Prostate gland (tissue), 2 donors: Measurements from ENCODE around the gene TMEM100. TPM values are rescaled to one million over a fixed set of nuclear protein-coding genes. Genes with fewer than 3 reads are reported as not detected.

Experiments used
- DNase-seq: peaks from one replicate; pipeline ENCODE4 v3.0.0-alpha.2; 2019; ENCODE audit warnings: low spot score
- H3K27ac ChIP-seq, 2 donors: fragments of 200-600 bp; sonication (generic); 2 replicates each; pipeline ENCODE4 v1.5.1; 2017 to 2019
- H3K27me3 ChIP-seq: fragments of 200-600 bp; sonication (generic); replicated peaks from 2 replicates; pipeline ENCODE4 v1.5.1; 2019; ENCODE audit not compliant: insufficient read depth
- H3K36me3 ChIP-seq, 2 donors: fragments of 200-600 bp; sonication (generic); 1 replicate in 1 of 2; 2 replicates in 1 of 2; pipeline versions ENCODE4 v1.5.1 to v1.8.1; 2017 to 2019
- H3K4me1 ChIP-seq: fragments of 200-600 bp; sonication (generic); replicated peaks from 2 replicates; pipeline ENCODE4 v1.5.1; 2019
- H3K4me3 ChIP-seq, 2 donors: fragments of 200-600 bp; sonication (generic); 2 replicates each; pipeline ENCODE4 v1.5.1; 2017 to 2019
- H3K9me3 ChIP-seq: fragments of 200-600 bp; sonication (generic); 2 replicates; pipeline ENCODE4 v1.5.1; 2017
- CTCF ChIP-seq, 4 experiments: fragments of 200-600 bp in 2 of 4; fragments of 450-650 bp in 2 of 4; sonication (generic) in 2 of 4; IDR thresholded peaks; 1 replicate in 3 of 4; 2 replicates in 1 of 4; pipeline ENCODE4 v1.5.1; 2016 to 2019; ENCODE audit warnings: antibody characterized with exemption in 4 of 4, mild to moderate bottlenecking in 2 of 4, moderate library complexity in 2 of 4
- POLR2A ChIP-seq: fragments of 450-650 bp; IDR thresholded peaks from one replicate; pipeline ENCODE4 v1.6.1; 2016; ENCODE audit warnings: antibody characterized with exemption, mild to moderate bottlenecking
- POLR2AphosphoS5 ChIP-seq: sonication (generic); formaldehyde crosslinking; IDR thresholded peaks from one replicate; pipeline ENCODE4 v1.6.1; 2017; ENCODE audit warnings: antibody characterized with exemption
- WGBS: methylation state at CpG from one replicate; pipeline ENCODE4 v1.1.5; 2018; 5-methylcytosine and 5-hydroxymethylcytosine counted together
- intact Hi-C: fragments of 100-400 bp; cut with DNase I; formaldehyde crosslinking; loops from one replicate; pipeline ENCODE4 v1.14.2; 2022
- total RNA-seq, 2 donors: library from RNA; depleted of rRNA; stranded (reverse); fragments of >200 nt; gene quantifications; one replicate each; pipeline ENCODE4 v1.1.0, GENCODE V29; 2016

Gene TMEM100
- total RNA-seq, 2 donors from 2014 or later = 1.2 to 3.2 TPM

- no peaks in the 10 kb centered on the region for H3K36me3 ChIP-seq
- intact Hi-C loops = loop anchor here (10.0 kb wide), 1 partner anchor 124 kb away; no protein-coding TSS in a partner anchor
These were observed 46.4 kb upstream of the TMEM100 start for GRCh38 chr17:55768936-55769624.

GRCh38 chr17:55765472-55765871, 42.8 kb upstream of the TMEM100 start:
- H3K9me3 ChIP-seq = no peaks in the 10 kb centered on the region
- no peaks in the 10 kb centered on the region for H3K4me1 ChIP-seq
- no peak for DNase-seq
- no peak overlapping the region for H3K4me3 ChIP-seq
- H3K36me3 ChIP-seq = no peaks in the 10 kb centered on the region
- H3K27me3 ChIP-seq = no peaks in the 10 kb centered on the region
- 97% methylated on average over 3 of the region's 3 CpGs for WGBS
- TF ChIP-seq CTCF (IDR thresholded peaks at IDR 0.05) = no peak
- TF ChIP-seq POLR2AphosphoS5 = no peak
- no peak for TF ChIP-seq POLR2A
- H3K27ac ChIP-seq = no peak overlapping the region
- intact Hi-C loops = loop anchor here (10.0 kb wide), 1 partner anchor 121 kb away; no protein-coding TSS in a partner anchor

More at GRCh38 chr17:55768936-55769624, 46.4 kb upstream of the TMEM100 start:
- no peak for DNase-seq
- Histone ChIP-seq H3K4me1 (no peaks in the 10 kb centered on the region), H3K4me3 (no peak overlapping the region), H3K27ac (no peak overlapping the region), H3K27me3 (no peaks in the 10 kb centered on the region), H3K9me3 (no peaks in the 10 kb centered on the region)
- TF ChIP-seq POLR2AphosphoS5 (no peak), POLR2A (no peak), CTCF (IDR thresholded peaks at IDR 0.05) (no peak)

- 86% methylated on average over 4 of the region's 4 CpGs for WGBS
- no peak for DNase-seq
- no peaks in the 10 kb centered on the region for H3K4me1 ChIP-seq
These were observed 41.9 kb upstream of the TMEM100 start for GRCh38 chr17:55764610-55765009.

GRCh38 chr17:55763856-55764255, 41.2 kb upstream of the TMEM100 start:
- TF ChIP-seq POLR2A (no peak), POLR2AphosphoS5 (no peak), CTCF (IDR thresholded peaks at IDR 0.05) (no peak)
- H3K9me3 ChIP-seq = no peaks in the 10 kb centered on the region
- H3K4me1 ChIP-seq = no peaks in the 10 kb centered on the region
- no peak for DNase-seq
- no peak overlapping the region for H3K4me3 ChIP-seq
- no peaks in the 10 kb centered on the region for H3K27me3 ChIP-seq
- intact Hi-C loops = loop anchor here (10.0 kb wide), 1 partner anchor 119 kb away; no protein-coding TSS in a partner anchor
- H3K36me3 ChIP-seq = no peaks in the 10 kb centered on the region
- H3K27ac ChIP-seq = no peak overlapping the region
- WGBS = 66% methylated on average over 6 of the region's 6 CpGs

More at GRCh38 chr17:55764610-55765009, 41.9 kb upstream of the TMEM100 start:
- Histone ChIP-seq H3K27me3 (no peaks in the 10 kb centered on the region), H3K9me3 (no peaks in the 10 kb centered on the region), H3K4me3 (no peak overlapping the region), H3K36me3 (no peaks in the 10 kb centered on the region), H3K27ac (no peak overlapping the region)
- no peak for TF ChIP-seq POLR2A
- no peak for TF ChIP-seq POLR2AphosphoS5
- no peak for TF ChIP-seq CTCF (IDR thresholded peaks at IDR 0.05)
- intact Hi-C loops = loop anchor here (10.0 kb wide), 1 partner anchor 120 kb away; no protein-coding TSS in a partner anchor
